Kidney (tissue), 14 donors: ENCODE results near the gene PNMT. TPM values are rescaled to one million over a fixed set of nuclear protein-coding genes. Genes with fewer than 3 reads are reported as not detected.

Source experiments
- DNase-seq, 5 donors: peaks; one replicate each; pipeline ENCODE4 v3.0.0-alpha.2; 2013 to 2020
- FAIRE-seq: peaks from 2 replicates; lab custom pipeline; 2012; peaks lifted over from hg19 to GRCh38; lab: Jason Lieb, UNC
- H3K27ac ChIP-seq, 2 donors: one replicate each; pipeline ENCODE4 v1.7.0; 2013; ENCODE audit warnings: low read depth in 2 of 2, low read length in 2 of 2, inconsistent platforms in 1 of 2
- H3K27me3 ChIP-seq: one replicate; pipeline ENCODE4 v1.7.1; 2013; ENCODE audit warnings: low read length, inconsistent platforms; ENCODE audit not compliant: control insufficient read depth, insufficient read depth
- H3K36me3 ChIP-seq, 3 donors: one replicate each; pipeline versions ENCODE4 v1.7.0 to v1.7.1; 2013; ENCODE audit warnings: low read length in 3 of 3, control low read depth in 1 of 3, inconsistent platforms in 1 of 3; ENCODE audit not compliant: insufficient read depth in 3 of 3, control insufficient read depth in 2 of 3
- H3K4me1 ChIP-seq, 3 donors: one replicate each; pipeline versions ENCODE4 v1.7.0 to v1.7.1; 2013; ENCODE audit warnings: low read length in 3 of 3, inconsistent platforms in 1 of 3, low read depth in 1 of 3; ENCODE audit not compliant: control insufficient read depth in 2 of 3, insufficient read depth in 2 of 3
- H3K4me3 ChIP-seq, 3 donors: one replicate each; pipeline versions ENCODE4 v1.7.0 to v1.8.1; 2013; ENCODE audit warnings: low read length in 3 of 3, control low read depth in 1 of 3, inconsistent platforms in 1 of 3
- H3K9ac ChIP-seq, 3 donors: one replicate each; pipeline versions ENCODE4 v1.7.0 to v1.7.1; 2013; ENCODE audit warnings: low read length in 3 of 3, control low read depth in 1 of 3, inconsistent platforms in 1 of 3
- H3K9me3 ChIP-seq, 3 donors: one replicate each; pipeline versions ENCODE4 v1.7.0 to v1.7.1; 2013; ENCODE audit warnings: low read length in 3 of 3, control low read depth in 1 of 3, inconsistent platforms in 1 of 3; ENCODE audit not compliant: control insufficient read depth in 2 of 3, insufficient read depth in 1 of 3
- intact Hi-C: fragments of 100-400 bp; cut with DNase I; formaldehyde crosslinking; loops from one replicate; pipeline ENCODE4 v1.11.1; 2022
- polyA plus RNA-seq: library from polyadenylated mRNA; stranded (reverse); fragments of 350-450 nt; fragmentation: Illumina TruSeq; extraction: RNeasy Lipid Tissue Mini Kit (QIAGEN cat#74804); gene quantifications from one replicate; pipeline ENCODE4 v1.2.3, GENCODE V29; 2014; ENCODE audit warnings: low read depth, low replicate concordance; ENCODE audit not compliant: insufficient read depth
- total RNA-seq: library from RNA; stranded (reverse); fragmentation: NEBNext Ultra II Directional; extraction: Animal tissue kit (Norgen Biotek cat#: 25700); gene quantifications from one replicate; pipeline ENCODE4 v1.2.1, GENCODE V29; 2021
- TF ChIP-seq, protein P1 (sequence below): IDR thresholded peaks from 3 replicates; pipeline ENCODE4 v1.5.1; 2012; ENCODE audit warnings: mild to moderate bottlenecking, moderate library complexity, borderline replicate concordance; ENCODE audit not compliant: insufficient read depth; ENCODE audit errors: extremely low read depth
- donor health status: control.
- donor health status: control.
- donor health status: control.
- donor health status: control.
- donor health status: control.
- donor health status: DM: yes; HTN: yes; CAD: no.
- donor health status: Normal renal cell carcinoma (clear cell type).

The PNMT gene
- total and polyA plus RNA-seq, 2 donors from 2014 or later, result 2.0 to 8.2 TPM

DNA sequence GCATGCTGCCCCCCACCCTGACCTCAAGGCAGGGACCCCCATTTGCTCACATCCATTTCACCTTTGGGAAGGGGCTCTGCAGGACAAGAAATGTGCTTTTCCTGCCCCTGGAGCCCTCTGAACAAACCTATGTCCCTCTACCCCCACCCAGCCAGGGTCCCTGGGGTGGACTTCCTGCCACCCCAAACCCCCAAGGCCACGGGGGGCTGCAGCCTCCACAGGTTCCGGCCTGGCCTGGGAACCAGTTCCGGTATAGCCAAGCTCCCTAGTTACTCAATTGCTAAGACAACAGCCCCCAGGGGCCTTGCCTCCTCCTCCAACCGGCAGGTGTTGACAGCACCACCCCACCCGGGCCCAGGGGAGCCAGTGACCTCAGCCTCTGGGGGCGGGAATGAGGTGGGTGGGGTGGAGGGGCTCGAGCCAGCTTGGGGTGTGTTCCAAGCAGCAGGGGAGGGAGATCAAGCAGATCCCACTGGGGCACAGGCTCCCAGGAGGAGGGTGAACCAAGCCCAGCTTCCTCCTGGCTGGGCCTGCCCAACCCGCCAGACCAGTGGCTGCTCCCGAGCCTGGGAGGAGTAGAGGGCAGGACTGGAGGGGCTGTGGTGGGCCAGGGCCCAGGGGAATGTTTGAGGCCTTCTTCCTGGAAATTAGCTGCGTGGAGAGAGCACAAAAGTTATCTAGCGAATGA is 6.6 kb downstream of the PNMT start:
- TF ChIP-seq, protein P1, sequence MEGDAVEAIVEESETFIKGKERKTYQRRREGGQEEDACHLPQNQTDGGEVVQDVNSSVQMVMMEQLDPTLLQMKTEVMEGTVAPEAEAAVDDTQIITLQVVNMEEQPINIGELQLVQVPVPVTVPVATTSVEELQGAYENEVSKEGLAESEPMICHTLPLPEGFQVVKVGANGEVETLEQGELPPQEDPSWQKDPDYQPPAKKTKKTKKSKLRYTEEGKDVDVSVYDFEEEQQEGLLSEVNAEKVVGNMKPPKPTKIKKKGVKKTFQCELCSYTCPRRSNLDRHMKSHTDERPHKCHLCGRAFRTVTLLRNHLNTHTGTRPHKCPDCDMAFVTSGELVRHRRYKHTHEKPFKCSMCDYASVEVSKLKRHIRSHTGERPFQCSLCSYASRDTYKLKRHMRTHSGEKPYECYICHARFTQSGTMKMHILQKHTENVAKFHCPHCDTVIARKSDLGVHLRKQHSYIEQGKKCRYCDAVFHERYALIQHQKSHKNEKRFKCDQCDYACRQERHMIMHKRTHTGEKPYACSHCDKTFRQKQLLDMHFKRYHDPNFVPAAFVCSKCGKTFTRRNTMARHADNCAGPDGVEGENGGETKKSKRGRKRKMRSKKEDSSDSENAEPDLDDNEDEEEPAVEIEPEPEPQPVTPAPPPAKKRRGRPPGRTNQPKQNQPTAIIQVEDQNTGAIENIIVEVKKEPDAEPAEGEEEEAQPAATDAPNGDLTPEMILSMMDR, result no peak
- Histone ChIP-seq H3K27ac (peak overlapping the region; percentile 58 to 84), H3K9me3 (no peaks in the 10 kb centered on the region), H3K9ac (peak overlapping the region in 1 of 3 donors; percentile 77), H3K4me1 (peaks cover 0 to 57% (median 32%) of the 10 kb centered on the region in 3 donors), H3K36me3 (no peaks in the 10 kb centered on the region), H3K4me3 (no peak overlapping the region), H3K27me3 (no peaks in the 10 kb centered on the region)
- intact Hi-C loops, result no loop called here
- peak; percentile 82 to 95 (median 86) for DNase-seq
- no peak for FAIRE-seq

DNA sequence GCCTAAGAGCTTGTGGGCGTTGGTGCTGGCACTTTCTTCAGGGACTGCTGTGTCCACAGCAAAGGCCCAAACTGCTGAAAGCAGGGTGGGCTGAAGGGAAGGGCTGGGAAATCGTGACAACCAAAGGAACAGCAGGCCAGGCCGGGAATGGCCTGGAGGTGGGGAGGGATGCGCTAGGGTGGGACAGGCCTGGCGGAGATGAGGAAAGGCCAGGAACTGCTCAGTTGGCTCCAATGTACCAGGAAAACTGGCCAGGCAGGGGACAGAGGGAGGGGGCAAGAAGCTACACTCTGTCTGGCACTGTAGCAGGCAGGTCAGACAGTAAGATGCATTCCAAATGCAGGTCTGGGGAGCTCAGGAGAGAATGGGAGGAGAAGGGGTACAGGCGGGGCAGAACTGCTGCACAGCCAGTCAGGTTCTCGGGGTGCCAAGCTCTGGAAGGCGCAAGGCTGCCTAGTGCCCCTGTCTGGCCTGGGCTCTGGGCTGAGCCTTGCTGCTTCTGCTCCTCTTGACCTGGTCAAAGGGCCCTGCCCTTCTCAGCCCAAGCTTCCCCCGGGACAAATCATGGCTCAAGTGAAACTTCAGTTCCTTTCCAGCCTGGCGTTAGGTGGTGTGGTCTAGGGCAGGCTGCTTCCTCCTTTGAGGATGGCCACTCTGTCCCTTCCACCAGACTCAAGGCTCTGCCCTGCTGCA is 7.3 kb downstream of the PNMT start:
- intact Hi-C loops, result no loop called here
- TF ChIP-seq, protein P1, result no peak

DNA sequence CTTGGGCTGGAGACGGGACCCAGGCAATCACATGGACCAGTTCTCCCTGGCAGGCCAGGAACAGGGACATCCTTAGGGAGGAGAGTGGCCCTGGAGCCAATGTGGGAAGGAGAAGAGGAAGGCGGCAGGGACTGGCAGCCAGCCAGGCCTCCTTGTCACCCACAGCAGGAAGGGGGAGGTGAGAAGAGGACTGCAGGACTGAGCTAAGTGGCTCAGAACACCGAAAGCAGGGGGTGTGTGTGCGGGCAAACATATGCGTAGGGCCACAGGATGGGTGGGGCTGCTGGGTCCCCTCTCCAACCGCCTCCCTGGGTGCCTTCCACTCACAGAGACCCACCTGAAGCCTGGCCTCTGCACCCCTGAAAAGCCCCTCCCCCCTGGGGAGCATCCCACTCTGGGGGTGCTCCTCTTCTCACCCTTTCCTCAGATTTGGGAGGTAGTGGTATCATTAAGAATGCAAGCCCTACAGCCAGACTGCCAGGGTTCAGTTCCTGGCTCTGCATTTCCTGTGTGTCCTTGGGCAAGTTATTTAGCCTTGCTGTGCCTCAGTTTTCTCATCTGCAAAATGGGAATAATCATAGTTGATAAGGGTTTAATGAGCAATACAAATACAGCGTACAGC is 8.1 kb downstream of the PNMT start:
- H3K4me1 ChIP-seq, result peaks cover 0 to 56% (median 32%) of the 10 kb centered on the region in 3 donors

More for the DNA sequence above, 7.3 kb downstream of the PNMT start:
- peak overlapping the region; percentile 58 to 84 for H3K27ac ChIP-seq
- peaks cover 0 to 58% (median 32%) of the 10 kb centered on the region in 3 donors for H3K4me1 ChIP-seq
- H3K27me3 ChIP-seq, result no peaks in the 10 kb centered on the region
- peaks cover 0 to 2% (median 0%) of the 10 kb centered on the region in 3 donors for H3K36me3 ChIP-seq
- no peak overlapping the region for H3K4me3 ChIP-seq
- peak overlapping the region in 1 of 3 donors; percentile 77 for H3K9ac ChIP-seq
- FAIRE-seq (no peak), DNase-seq (peak in 1 of 5 donors; percentile 43)
- no peaks in the 10 kb centered on the region for H3K9me3 ChIP-seq

More for the DNA sequence above, 8.1 kb downstream of the PNMT start:
- peaks cover 0 to 2% (median 0%) of the 10 kb centered on the region in 3 donors for H3K36me3 ChIP-seq
- H3K9ac ChIP-seq, result peak overlapping the region in 1 of 3 donors; percentile 77
- FAIRE-seq (no peak), DNase-seq (peak in 4 of 5 donors; percentile 51 to 92 (median 70))
- TF ChIP-seq, protein P1, result no peak
- no peak overlapping the region for H3K4me3 ChIP-seq
- peak overlapping the region; percentile 58 to 91 for H3K27ac ChIP-seq
- no peaks in the 10 kb centered on the region for H3K27me3 ChIP-seq
- H3K9me3 ChIP-seq, result no peaks in the 10 kb centered on the region
- intact Hi-C loops, result no loop called here
